Keratinocyte (primary cell): ENCODE data around the gene TRIM8. TPM values are rescaled to one million over a fixed set of nuclear protein-coding genes. Genes with fewer than 3 reads are reported as not detected.
A peak's percentile ranks its signal among the peaks of the same experiment; 100 is the strongest.

ENCODE experiments used
- DNase-seq: peaks from one replicate; pipeline ENCODE4 v3.0.0-alpha.2; 2011; ENCODE audit warnings: low read depth, missing footprints, low spot score
- FAIRE-seq: peaks from 2 replicates; lab custom pipeline; 2011; peaks lifted over from hg19 to GRCh38; lab: Jason Lieb, UNC
- H2AFZ ChIP-seq: 2 replicates; pipeline ENCODE4 v1.6.0; 2012; ENCODE audit warnings: low read length, control low read depth, inconsistent platforms; ENCODE audit not compliant: control insufficient read depth
- H3K27ac ChIP-seq: 2 replicates; pipeline ENCODE4 v1.5.1; 2011; ENCODE audit warnings: low read length; ENCODE audit not compliant: control insufficient read depth, insufficient read depth
- H3K27me3 ChIP-seq: 3 replicates; pipeline ENCODE4 v1.6.0; 2011; ENCODE audit warnings: low read length; ENCODE audit not compliant: control insufficient read depth, insufficient read depth; ENCODE audit errors: extremely low read depth
- H3K36me3 ChIP-seq, 2 experiments: 2 replicates in 1 of 2; 3 replicates in 1 of 2; pipeline ENCODE4 v1.5.1; 2011; ENCODE audit warnings: low read length in 2 of 2, mild to moderate bottlenecking in 1 of 2; ENCODE audit not compliant: control insufficient read depth in 2 of 2, insufficient read depth in 2 of 2; ENCODE audit errors: extremely low read depth in 1 of 2
- H3K4me1 ChIP-seq: 3 replicates; pipeline ENCODE4 v1.5.1; 2011; ENCODE audit warnings: low read length; ENCODE audit not compliant: control insufficient read depth, insufficient read depth; ENCODE audit errors: extremely low read depth
- H3K4me2 ChIP-seq: 3 replicates; pipeline ENCODE4 v1.6.0; 2011; ENCODE audit warnings: low read depth, low read length; ENCODE audit not compliant: control insufficient read depth, insufficient read depth; ENCODE audit errors: extremely low read depth
- H3K4me3 ChIP-seq, 3 experiments: fragments of 200-600 bp in 1 of 3; sonication (generic) in 1 of 3; 2 replicates in 2 of 3; 3 replicates in 1 of 3; pipeline ENCODE4 v1.5.1; 2011 to 2016; ENCODE audit warnings: low read length in 3 of 3, mild to moderate bottlenecking in 3 of 3, control low read depth in 2 of 3, inconsistent platforms in 1 of 3, low read depth in 1 of 3, mixed read lengths in 1 of 3, mixed run types in 1 of 3, moderate library complexity in 1 of 3; ENCODE audit not compliant: control insufficient read depth in 2 of 3, insufficient read depth in 2 of 3; ENCODE audit errors: extremely low read depth in 1 of 3
- H3K79me2 ChIP-seq: 2 replicates; pipeline ENCODE4 v1.6.0; 2012; ENCODE audit warnings: low read length; ENCODE audit not compliant: control insufficient read depth, insufficient read depth
- H3K9ac ChIP-seq: 3 replicates; pipeline ENCODE4 v1.6.0; 2011; ENCODE audit warnings: low read length; ENCODE audit not compliant: control insufficient read depth, insufficient read depth; ENCODE audit errors: extremely low read depth
- H3K9me1 ChIP-seq: 3 replicates; pipeline ENCODE4 v1.6.0; 2011; ENCODE audit warnings: low read length; ENCODE audit not compliant: control insufficient read depth, insufficient read depth; ENCODE audit errors: extremely low read depth
- H3K9me3 ChIP-seq: 2 replicates; pipeline ENCODE4 v1.5.1; 2012; ENCODE audit warnings: low read depth, low read length; ENCODE audit not compliant: control insufficient read depth
- H4K20me1 ChIP-seq: 3 replicates; pipeline ENCODE4 v1.6.0; 2011; ENCODE audit warnings: low read length; ENCODE audit not compliant: control insufficient read depth, insufficient read depth; ENCODE audit errors: extremely low read depth
- EZH2 ChIP-seq: IDR thresholded peaks from one replicate; pipeline ENCODE4 v1.6.1; 2012; ENCODE audit warnings: inconsistent platforms, mild to moderate bottlenecking, low read length, moderate library complexity
- dilution Hi-C: fragments of 300-500 bp; cut with MboI; formaldehyde crosslinking; loops from one replicate; pipeline ENCODE4 v1.7.0; 2020; ENCODE audit warnings: low sequenced_read_pairs; ENCODE audit not compliant: extremely low pct_ligation_motif_present
- polyA plus RNA-seq, 5 experiments: library from polyadenylated mRNA; depleted of rRNA in 3 of 5; stranded (reverse) in 3 of 5; stranded (forward) in 1 of 5; unstranded in 1 of 5; fragments of >200 nt; gene quantifications; 1 replicate in 1 of 5; 2 replicates in 3 of 5; 3 replicates in 1 of 5; pipeline versions ENCODE4 v1.2.1 to v1.2.3, GENCODE V29; 2011 to 2012; ENCODE audit warnings: missing spikeins in 2 of 5, low read depth in 1 of 5, low replicate concordance in 1 of 5
- TF ChIP-seq, protein P1 (sequence below), 3 experiments: IDR thresholded peaks in 1 of 3; conservative IDR thresholded peaks in 1 of 3; optimal IDR thresholded peaks in 1 of 3; 2 replicates in 2 of 3; 3 replicates in 1 of 3; pipeline versions ENCODE3 to v1.5.1; 2011; ENCODE audit warnings: low read length in 3 of 3, mild to moderate bottlenecking in 3 of 3, moderate library complexity in 2 of 3, control low read depth in 1 of 3, inconsistent platforms in 1 of 3; ENCODE audit not compliant: insufficient read depth in 2 of 3; ENCODE audit errors: extremely low read depth in 1 of 3

Gene TRIM8
- polyA plus RNA-seq, 1 donor (not counting 4 experiments of a cell fraction or from before 2014, with no cell fraction given): 24.8 TPM

DNA sequence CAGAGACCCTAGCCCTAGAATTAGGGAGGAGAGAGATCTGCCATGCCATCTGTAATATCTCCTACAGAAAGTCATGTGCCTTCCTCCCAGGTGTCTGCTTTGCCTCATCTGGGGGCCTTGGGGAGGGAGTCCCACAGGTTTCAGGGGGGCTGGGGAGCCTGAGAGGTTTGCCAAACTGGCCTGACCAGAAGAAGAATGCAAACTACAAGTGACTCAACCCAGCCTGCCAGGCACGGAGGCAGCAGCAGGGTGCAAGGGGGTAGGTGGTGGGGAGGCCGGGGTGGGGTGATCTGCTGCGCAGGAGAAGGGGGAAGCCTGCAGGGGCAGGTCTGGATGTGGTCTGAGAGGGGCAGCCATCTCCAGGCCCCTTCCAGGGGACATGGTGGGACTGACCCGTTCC, 9.6 kb upstream of the TRIM8 start:
- Histone ChIP-seq H3K27ac (peak overlapping the region; percentile 24), H3K4me2 (peak overlapping the region; percentile 43), H3K36me3 (peaks cover 0 to 1% of the 10 kb centered on the region in 2 experiments), H3K4me3 (no peak overlapping the region), H3K9me3 (no peaks in the 10 kb centered on the region), H3K27me3 (no peaks in the 10 kb centered on the region), H3K9ac (no peak overlapping the region), H4K20me1 (no peaks in the 10 kb centered on the region), H3K9me1 (no peaks in the 10 kb centered on the region), H3K79me2 (no peaks in the 10 kb centered on the region), H3K4me1 (peaks cover 41% of the 10 kb centered on the region), H2AFZ (no peak overlapping the region)
- dilution Hi-C loops: no loop called here
- FAIRE-seq: peak; percentile 46
- TF ChIP-seq, protein P1, sequence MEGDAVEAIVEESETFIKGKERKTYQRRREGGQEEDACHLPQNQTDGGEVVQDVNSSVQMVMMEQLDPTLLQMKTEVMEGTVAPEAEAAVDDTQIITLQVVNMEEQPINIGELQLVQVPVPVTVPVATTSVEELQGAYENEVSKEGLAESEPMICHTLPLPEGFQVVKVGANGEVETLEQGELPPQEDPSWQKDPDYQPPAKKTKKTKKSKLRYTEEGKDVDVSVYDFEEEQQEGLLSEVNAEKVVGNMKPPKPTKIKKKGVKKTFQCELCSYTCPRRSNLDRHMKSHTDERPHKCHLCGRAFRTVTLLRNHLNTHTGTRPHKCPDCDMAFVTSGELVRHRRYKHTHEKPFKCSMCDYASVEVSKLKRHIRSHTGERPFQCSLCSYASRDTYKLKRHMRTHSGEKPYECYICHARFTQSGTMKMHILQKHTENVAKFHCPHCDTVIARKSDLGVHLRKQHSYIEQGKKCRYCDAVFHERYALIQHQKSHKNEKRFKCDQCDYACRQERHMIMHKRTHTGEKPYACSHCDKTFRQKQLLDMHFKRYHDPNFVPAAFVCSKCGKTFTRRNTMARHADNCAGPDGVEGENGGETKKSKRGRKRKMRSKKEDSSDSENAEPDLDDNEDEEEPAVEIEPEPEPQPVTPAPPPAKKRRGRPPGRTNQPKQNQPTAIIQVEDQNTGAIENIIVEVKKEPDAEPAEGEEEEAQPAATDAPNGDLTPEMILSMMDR (optimal IDR thresholded peaks at IDR 0.05 in 1 of 3, IDR thresholded peaks at IDR 0.05 in 1 of 3, conservative IDR thresholded peaks at IDR 0.05 in 1 of 3; ENCODE audit: extremely low read depth in 1 of 3, insufficient read depth in 2 of 3, low read length in 3 of 3): no peak
- TF ChIP-seq EZH2: no peak
- DNase-seq: no peak

DNA sequence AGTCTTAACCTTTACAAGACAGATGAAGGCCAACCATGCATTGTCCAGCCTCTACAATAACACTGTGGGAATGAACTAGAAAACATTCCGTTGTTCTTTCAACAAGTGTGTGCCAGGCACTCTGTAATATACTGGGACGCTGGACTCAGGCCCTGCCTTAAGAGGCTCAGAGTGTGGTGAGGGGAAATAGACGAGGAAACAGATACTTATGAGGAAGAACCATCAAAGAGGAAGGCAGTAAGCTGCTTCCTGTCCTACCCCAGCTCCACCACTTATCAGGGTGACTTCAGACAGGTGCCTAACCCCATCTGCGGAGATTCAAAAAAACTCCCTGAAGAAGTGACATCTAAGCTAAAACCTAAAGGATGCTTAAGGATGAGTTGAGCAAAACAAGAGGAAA, 8.9 kb upstream of the TRIM8 start:
- H3K4me1 ChIP-seq: peaks cover 34% of the 10 kb centered on the region
- no peak for DNase-seq
- no peaks in the 10 kb centered on the region for H3K79me2 ChIP-seq
- no peak overlapping the region for H3K4me2 ChIP-seq
- H3K4me3 ChIP-seq: no peak overlapping the region
- H3K36me3 ChIP-seq: peaks cover 0 to 1% of the 10 kb centered on the region in 2 experiments
- no peak overlapping the region for H2AFZ ChIP-seq
- H3K27ac ChIP-seq: no peak overlapping the region
- TF ChIP-seq, protein P1 (optimal IDR thresholded peaks at IDR 0.05 in 1 of 3, IDR thresholded peaks at IDR 0.05 in 1 of 3, conservative IDR thresholded peaks at IDR 0.05 in 1 of 3; ENCODE audit: extremely low read depth in 1 of 3, insufficient read depth in 2 of 3, low read length in 3 of 3): no peak
- TF ChIP-seq EZH2: no peak
- no peak overlapping the region for H3K9ac ChIP-seq
- FAIRE-seq: no peak
- no peaks in the 10 kb centered on the region for H3K27me3 ChIP-seq
- H3K9me3 ChIP-seq: no peaks in the 10 kb centered on the region
- no peaks in the 10 kb centered on the region for H4K20me1 ChIP-seq
- dilution Hi-C loops: no loop called here
- H3K9me1 ChIP-seq: no peaks in the 10 kb centered on the region
